ENCODE results near the gene MIAT. TPM values are rescaled to one million over a fixed set of nuclear protein-coding genes. Genes with fewer than 3 reads are reported as not detected.

The MIAT gene
- 490 TPM for total RNA-seq

DNA sequence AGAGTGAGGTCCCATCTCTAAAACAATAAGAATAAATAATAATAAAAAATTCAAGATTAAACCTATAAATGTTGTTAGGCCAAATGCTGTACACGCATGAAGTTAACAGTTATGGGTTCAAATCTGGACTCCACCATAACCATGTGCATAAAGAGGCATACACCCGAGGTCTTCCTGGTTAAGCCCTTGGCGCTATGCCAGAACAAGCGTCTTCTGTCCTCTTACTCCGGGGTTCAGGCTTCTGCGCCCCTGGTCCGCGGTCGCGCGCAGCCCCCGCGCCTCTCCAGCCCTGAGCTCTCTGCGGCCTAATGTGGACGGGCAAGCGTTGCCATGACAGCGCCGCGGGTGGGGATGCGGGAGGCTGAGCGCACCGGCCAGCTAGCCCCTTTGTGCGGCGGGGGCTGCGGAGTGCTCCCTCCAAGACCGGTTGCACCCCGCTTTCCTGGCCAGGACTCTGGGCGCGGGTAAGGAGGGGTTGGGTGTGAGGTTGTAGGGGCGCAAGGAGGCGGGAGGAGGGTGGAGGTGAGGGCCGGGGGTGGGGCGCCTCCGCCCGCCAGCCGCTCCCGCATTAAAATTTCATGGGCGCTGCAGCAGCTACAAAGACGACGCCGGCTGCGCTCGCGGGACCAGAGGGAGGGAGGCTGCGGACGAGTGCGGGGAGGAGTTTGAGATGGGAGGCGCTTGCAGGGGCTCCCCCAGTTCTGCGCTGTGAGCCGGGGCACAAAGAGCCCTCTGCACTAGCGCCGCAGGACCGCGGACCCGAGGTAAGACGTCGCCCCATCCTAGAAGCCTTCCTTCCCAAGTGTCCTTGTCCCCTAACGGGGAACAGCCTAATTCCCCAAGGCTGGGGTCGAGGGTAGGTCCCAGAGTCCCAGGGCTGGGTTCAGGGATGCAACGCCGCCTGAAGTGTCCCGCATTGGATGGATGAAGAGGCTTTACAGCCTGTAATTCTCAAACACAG lies at the start of gene MIAT:
Gene MIAT (plus strand): TSS at position 698 of the 961 bp plus-strand sequence.

DNA sequence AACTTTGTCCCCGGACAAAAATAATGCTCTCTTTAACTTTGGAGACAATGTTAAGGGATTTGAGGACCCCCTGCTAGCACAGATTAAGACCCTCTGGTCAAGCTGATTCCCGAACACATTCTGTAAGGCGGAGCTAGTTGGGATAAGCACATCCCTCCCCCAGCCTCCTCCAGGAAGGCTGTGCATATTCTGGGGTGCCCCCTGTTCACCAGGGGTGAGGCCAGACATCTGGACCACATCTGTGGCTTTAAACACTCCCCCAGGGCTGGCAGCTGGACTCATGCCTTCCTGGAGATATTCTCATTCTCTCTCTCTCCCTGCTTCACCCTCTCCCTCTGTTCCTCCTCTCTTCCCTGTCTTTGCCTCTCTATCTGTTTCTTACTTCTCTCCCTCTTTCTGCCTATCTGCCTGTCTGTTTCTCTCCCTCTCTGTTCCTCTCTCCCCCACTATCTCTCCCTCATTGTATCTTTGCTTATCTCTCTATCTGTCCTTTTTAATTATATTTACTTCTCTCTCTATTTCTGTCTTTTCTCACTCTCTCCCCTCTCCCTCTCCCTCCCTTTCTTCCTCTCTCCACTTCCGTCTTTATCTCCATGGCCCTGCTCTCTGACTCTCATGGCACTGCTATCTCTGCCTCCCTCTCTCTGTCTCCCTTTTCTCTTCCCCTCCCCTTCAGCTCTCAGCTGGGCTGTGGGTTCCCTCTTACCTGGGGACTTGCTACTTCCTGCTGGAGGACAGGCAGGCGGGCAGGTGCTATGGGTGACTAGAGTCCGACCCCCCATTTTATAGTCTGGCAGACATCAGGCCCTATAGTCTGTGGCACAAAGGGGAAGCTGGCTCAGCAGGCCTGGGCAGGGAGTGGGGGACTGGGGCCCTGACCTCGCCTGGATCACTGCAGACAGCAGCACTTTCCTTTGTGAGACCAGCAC lies 39.9 kb upstream of the MIAT start, which contains the start of gene CRYBB1:
Gene CRYBB1 (minus strand): TSS at position 757 of the 929 bp plus-strand sequence. CDS start 1,708 bp downstream, outside the sequence.

DNA sequence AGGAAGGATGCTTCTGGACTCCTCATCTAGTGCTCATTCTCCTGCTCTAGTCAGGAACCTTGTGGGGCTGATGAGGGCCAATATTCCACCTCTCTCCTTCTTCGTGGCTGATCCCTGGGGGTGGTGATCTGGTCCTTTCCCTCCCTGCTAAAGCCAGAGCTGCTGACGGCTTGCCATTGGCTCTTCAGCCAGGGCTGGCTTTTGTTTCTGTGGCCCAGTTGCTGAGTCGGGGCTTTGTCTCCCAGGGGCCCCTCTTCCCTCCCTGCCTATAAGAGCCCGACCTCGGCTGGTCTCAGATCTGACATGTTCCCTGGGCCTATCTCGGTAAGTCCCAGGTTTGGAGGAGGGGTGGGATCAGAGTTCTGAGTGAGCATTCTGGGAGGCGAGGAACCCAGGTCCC lies 35.7 kb upstream of the MIAT start, which contains the start of gene CRYBA4:
Gene CRYBA4 (plus strand): TSS at position 301 of the 400 bp plus-strand sequence. CDS start 634 bp downstream, outside the sequence.

Small RNA genes lying within 50 kb of the gene (small RNA-seq; reads per million reads assigned to genes)
- not detected for gene RF01874 (ENCODE audit: low replicate concordance)

Other genes starting within 250 kb of the MIAT start
- gene ASPHD2, start 228.3 kb upstream of the MIAT start, total RNA-seq = 12.2 TPM
- gene HPS4, start 173.8 kb upstream of the MIAT start, total RNA-seq = 53.5 TPM
- 16.9 TPM for gene SRRD, start 173.7 kb upstream of the MIAT start, total RNA-seq
- gene TFIP11, start 145.1 kb upstream of the MIAT start, total RNA-seq = 51.0 TPM
- 19.4 TPM for gene TPST2, start 67.5 kb upstream of the MIAT start, total RNA-seq
- 0.94 TPM for gene CRYBB1, start 39.6 kb upstream of the MIAT start, total RNA-seq
- gene CRYBA4, start 35.6 kb upstream of the MIAT start, total RNA-seq = not detected

All from parietal lobe (tissue), 2 donors.